Activated CD8-positive, alpha-beta memory T cell treated with anti-CD3 and anti-CD28 coated beads for 4 hours (primary cell): ENCODE measurements around the gene TSPYL6.
"Not testable (repeated sequence)": the region's sequence is repeated elsewhere in the genome, so short reads cannot be mapped to it uniquely, and the experiment has no call there.

ENCODE experiments used
- DNase-seq, 2 donors: peaks; one replicate each; pipeline ENCODE4 v3.0.0-alpha.2; 2020; ENCODE audit warnings: low read depth in 2 of 2

TSPYL6 gene

GRCh38 chr2:54256091-54256694 is at the start of gene TSPYL6:
TSPYL6 (minus strand) TSS chr2:54256229; CDS start chr2:54256151, 78 bp downstream.
- no peak for DNase-seq

- DNase-seq = no peak
These were observed 47.6 kb upstream of the TSPYL6 start for GRCh38 chr2:54303631-54304030.

DNA sequence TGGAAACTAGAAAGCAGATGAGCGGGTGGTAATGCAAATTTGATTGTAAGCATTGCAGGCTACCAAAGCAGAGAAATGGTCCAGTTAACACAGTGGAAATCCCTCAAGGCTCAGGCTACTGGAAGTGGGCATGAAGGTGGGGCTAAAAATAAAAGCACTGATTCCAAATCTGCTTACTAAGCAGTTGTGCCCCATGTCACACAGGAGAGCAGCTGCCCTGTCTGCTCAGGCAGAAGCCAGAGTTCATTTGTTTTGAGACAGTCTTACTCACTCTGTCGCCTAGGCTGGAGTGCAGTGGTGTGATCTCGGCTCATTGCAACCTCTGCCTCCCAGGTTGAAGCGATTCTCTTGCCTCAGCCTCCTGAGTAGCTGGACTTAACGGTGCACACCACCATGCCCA is 42.5 kb upstream of the TSPYL6 start:
- no peak for DNase-seq

GRCh38 chr2:54295911-54296310 is 39.9 kb upstream of the TSPYL6 start:
- DNase-seq = no peak

DNA sequence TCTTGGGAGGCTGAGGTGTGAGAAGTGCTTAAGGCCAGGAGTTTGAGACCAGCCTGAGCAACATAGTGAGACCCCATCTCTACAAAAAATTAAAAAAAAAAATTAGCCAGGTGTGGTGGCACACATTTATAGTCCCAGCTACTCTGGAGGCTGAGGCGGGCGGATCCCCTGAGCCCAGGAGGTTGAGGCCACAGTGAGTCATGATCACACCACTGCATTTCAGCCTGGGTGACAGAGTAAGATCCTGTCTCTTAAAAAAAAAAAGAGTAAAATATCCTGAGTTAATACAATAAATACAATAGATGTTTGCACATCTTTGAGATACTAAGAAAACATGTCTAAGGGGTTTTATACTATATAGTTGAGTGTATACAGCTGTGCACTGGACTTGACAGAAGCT is 38.6 kb upstream of the TSPYL6 start:
- DNase-seq = not testable (repeated sequence)

- no peak for DNase-seq
These were observed 34.5 kb upstream of the TSPYL6 start for GRCh38 chr2:54290356-54291025.

- DNase-seq = no peak
These were observed 33.9 kb upstream of the TSPYL6 start for GRCh38 chr2:54289917-54290316.

DNA sequence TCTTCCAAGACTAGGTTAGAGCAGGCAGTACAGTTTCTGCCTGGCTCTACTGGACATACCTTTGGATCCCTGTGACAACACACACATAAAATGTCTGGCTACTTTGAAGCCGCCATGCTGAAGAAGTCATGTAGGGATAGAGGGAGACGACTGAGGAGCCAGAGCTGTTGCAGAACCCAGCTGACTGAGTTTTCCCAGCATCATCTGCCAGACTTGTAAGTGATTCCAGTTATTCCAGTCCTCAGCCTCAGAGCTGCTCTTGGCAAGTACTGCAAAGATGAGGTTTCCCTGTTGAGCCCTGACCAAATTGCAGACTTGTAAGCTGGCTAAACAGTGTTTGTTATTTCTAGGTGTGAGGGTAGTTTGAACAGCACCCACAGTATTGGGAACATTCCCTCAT is 31.5 kb upstream of the TSPYL6 start:
- no peak for DNase-seq

DNA sequence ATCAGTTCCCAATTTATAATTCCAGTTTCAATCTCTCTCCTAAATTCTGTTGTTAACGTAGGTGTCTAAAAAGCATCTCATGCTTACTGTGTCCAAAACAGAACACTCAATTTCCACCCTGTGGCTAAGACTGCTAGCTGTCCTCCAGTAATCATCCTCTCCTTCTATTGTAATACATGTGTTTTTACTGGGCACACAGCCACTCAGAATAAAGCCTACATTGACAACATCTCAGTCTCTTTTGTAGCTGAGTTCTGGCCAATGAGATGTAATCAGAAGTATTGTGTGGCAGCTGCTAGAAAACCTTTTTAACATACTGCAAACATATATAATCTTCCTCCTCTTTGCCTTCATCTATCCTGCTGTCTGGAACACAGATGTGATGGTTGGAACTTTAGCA is 29.4 kb upstream of the TSPYL6 start:
- no peak for DNase-seq

DNA sequence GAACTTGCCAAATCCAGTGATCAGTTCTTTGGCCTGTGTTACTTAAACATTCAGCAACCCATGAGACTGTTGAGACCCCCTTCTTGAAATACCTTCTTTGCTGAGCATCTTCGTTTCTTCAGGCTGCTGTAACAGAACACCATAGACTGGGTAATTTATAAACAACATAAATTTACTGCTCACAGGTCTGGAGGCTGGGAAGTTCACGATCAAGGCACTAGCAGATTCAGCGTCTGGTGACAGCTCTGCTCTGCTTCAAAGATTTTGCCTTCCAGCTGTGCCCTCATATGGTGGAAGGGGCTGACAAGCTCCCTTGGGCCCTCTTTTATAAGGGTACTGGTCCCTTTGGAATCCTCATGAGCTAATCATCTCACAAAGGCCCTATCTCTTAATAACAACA is 28.8 kb upstream of the TSPYL6 start:
- DNase-seq = no peak

DNA sequence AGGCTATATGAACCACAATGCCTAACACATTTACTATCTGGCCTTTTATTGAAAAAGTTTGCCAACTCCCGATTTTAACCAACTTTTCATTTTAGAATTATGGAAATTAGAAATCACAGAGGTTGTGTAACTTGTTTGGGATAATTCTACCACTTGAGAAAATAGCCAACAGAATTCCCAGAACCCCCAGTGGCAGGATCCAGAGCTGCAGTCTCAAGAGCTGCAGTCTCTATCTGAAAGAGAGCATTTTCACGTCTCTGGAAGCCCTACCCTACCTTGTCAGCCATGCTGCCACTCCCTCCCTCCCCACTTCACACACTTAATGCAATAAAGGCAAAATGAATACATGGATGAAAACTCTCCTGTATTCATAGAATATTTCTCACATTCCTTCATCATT is 23.4 kb upstream of the TSPYL6 start:
- DNase-seq = no peak

DNA sequence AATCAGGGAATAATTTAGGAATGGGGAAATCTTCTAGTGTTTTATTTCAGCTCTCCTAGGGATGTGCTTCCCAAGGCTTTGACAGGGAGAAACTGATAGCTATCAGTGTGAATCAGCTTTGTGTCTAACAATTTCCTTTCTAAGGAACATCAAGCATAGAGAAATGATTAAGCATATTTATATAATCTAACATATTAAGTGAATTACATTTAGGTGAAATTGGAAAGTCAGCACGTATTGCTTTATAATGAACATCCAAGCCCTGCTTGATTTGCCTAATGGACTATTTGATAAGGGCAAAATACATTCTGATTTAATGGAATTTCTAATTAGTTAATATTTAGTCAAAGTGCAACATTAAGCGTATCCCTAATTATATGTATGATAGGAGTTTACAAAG is 19.5 kb upstream of the TSPYL6 start:
- no peak for DNase-seq

- DNase-seq = no peak
These were observed 18.8 kb upstream of the TSPYL6 start for GRCh38 chr2:54274781-54275242.

- no peak for DNase-seq
These were observed 16.0 kb upstream of the TSPYL6 start for GRCh38 chr2:54271843-54272627.

GRCh38 chr2:54271189-54271588 is 15.2 kb upstream of the TSPYL6 start:
- no peak for DNase-seq

GRCh38 chr2:54267577-54267976 is 11.5 kb upstream of the TSPYL6 start:
- DNase-seq = no peak

GRCh38 chr2:54265081-54265480 is 9.1 kb upstream of the TSPYL6 start:
- not testable (repeated sequence) for DNase-seq

GRCh38 chr2:54262015-54262765 is 6.2 kb upstream of the TSPYL6 start:
- DNase-seq = no peak

DNA sequence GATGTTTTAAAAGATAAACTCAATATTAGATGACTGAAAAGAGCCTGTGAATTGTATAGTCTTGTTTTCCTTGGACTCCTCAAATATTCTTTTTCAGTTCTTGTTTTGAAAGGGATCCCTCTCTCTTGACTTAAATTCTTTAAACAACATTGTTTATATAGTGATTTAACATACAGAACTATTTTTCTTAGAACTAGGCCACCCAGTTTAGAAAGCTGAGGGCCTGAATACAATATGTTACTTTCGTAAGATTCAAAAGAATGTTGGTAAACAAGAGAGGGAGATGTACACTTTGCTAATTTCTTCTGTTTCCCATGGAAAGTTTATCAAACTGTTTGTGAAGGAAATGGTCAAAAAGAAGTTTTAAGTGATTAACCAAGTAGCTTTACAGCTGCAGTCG is 5.5 kb upstream of the TSPYL6 start:
- no peak for DNase-seq

DNA sequence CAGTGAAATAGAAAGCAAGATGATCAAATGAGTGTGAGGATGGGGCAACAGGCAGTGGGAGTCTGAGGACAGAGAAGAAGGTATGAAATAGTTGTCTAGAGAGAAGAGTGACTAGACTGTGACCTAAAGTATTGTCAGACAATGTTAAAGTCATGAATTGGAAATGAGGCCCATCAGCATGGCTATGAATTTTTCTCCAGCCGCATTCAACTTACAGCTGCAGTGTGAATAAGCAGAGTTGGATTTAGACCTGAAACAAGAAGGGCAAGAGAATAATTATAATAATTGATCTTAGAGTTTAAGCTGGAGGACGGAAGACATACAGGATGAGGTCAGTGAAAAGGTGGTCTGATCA is 4.2 kb upstream of the TSPYL6 start:
- no peak for DNase-seq

DNA sequence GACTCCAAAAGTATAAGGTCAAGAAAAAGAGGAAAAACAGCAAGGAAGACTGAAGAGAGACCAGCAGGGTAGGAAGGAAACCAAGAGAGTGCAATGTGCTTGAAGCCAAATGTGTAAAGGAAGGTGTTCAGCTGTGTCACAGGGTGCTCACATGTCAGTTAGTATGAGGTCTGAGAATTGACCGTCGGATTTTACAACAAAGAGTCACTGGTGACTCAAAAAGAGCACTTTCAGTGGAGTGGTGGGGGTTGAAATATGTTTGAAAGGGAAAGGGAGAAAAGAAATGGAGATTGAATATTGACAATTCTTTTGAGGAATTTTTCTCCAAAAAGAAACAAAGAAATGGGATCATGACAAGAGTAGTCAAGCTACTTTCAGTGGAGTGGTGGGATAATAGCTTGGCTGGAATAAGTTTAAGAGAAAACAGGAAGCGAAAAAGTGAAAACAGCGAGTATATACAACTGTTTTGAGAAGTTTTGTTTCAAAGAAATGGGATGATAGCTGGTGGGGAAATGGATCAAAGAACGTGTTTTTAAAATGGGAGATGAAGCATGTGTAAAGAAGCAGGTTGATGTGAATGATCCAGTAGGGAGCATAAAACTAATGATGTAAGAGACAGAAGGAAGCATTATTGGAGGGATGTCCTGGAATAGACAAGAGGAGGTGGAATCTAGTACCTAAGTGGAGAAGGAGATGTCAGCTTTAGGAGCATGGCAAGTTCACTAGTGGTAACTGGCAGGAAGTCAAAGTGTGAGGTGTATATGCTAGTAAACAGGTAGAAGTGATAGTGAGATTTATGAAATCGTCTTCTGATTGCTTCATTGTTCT is 3.6 kb upstream of the TSPYL6 start:
- DNase-seq = no peak
